ENCODE measurements around the gene SNAPC2.
"Not testable (repeated sequence)": the region's sequence is repeated elsewhere in the genome, so short reads cannot be mapped to it uniquely, and the experiment has no call there.

SNAPC2 gene

GRCh38 chr19:7932930-7933300 lies 12.8 kb downstream of the SNAPC2 start:
- no peak for FAIRE-seq
- no peak for DNase-seq (ENCODE audit: low spot score)

- FAIRE-seq: no peak
- DNase-seq (ENCODE audit: low spot score): no peak
Observed at GRCh38 chr19:7933411-7933810, 13.3 kb downstream of the SNAPC2 start.

- no peak for DNase-seq (ENCODE audit: low spot score)
- no peak for FAIRE-seq
Observed at GRCh38 chr19:7933828-7934725, 13.9 kb downstream of the SNAPC2 start.

- FAIRE-seq (no peak), DNase-seq (ENCODE audit: low spot score) (no peak)
Observed at GRCh38 chr19:7934766-7935165, 14.6 kb downstream of the SNAPC2 start.

- DNase-seq (ENCODE audit: low spot score): no peak
Observed at GRCh38 chr19:7940841-7941240, 20.7 kb downstream of the SNAPC2 start.

GRCh38 chr19:7941895-7942596 lies 21.9 kb downstream of the SNAPC2 start:
- no peak for DNase-seq (ENCODE audit: low spot score)
- no peak for FAIRE-seq

More at GRCh38 chr19:7940841-7941240, 20.7 kb downstream of the SNAPC2 start:
- FAIRE-seq: no peak

GRCh38 chr19:7942981-7943443 lies 22.9 kb downstream of the SNAPC2 start:
- DNase-seq (ENCODE audit: low spot score) (no peak), FAIRE-seq (no peak)

- peak; percentile 97 for FAIRE-seq
- peak; percentile 98 for DNase-seq (ENCODE audit: low spot score)
Observed at GRCh38 chr19:7943444-7944176, 23.5 kb downstream of the SNAPC2 start, which contains the start of gene TIMM44. Gene TIMM44 (minus strand): TSS chr19:7943666. CDS start chr19:7943651, 15 bp downstream.

- DNase-seq (ENCODE audit: low spot score) (peak; percentile 52), FAIRE-seq (peak; percentile 40)
Observed at GRCh38 chr19:7944177-7944761, 24.1 kb downstream of the SNAPC2 start.

GRCh38 chr19:7947939-7948338 lies 27.8 kb downstream of the SNAPC2 start:
- DNase-seq (ENCODE audit: low spot score) (peak; percentile 35), FAIRE-seq (no peak)

GRCh38 chr19:7953060-7953459 lies 32.9 kb downstream of the SNAPC2 start:
- DNase-seq (ENCODE audit: low spot score) (no peak), FAIRE-seq (no peak)

- no peak for DNase-seq (ENCODE audit: low spot score)
- no peak for FAIRE-seq
Observed at GRCh38 chr19:7953576-7953975, 33.4 kb downstream of the SNAPC2 start.

GRCh38 chr19:7955696-7956095 lies 35.6 kb downstream of the SNAPC2 start:
- FAIRE-seq: no peak
- no peak for DNase-seq (ENCODE audit: low spot score)

- no peak for FAIRE-seq
- no peak for DNase-seq (ENCODE audit: low spot score)
Observed at GRCh38 chr19:7959211-7959610, 39.1 kb downstream of the SNAPC2 start.

GRCh38 chr19:7961082-7961481 lies 40.9 kb downstream of the SNAPC2 start:
- DNase-seq (ENCODE audit: low spot score); FAIRE-seq: not testable (repeated sequence)

GRCh38 chr19:7961920-7962626 lies 41.9 kb downstream of the SNAPC2 start:
- FAIRE-seq (no peak), DNase-seq (ENCODE audit: low spot score) (no peak)

- FAIRE-seq (no peak), DNase-seq (ENCODE audit: low spot score) (no peak)
Observed at GRCh38 chr19:7962644-7963268, 42.6 kb downstream of the SNAPC2 start.

- no peak for DNase-seq (ENCODE audit: low spot score)
- no peak for FAIRE-seq
Observed at GRCh38 chr19:7963566-7963965, 43.4 kb downstream of the SNAPC2 start.

GRCh38 chr19:7965259-7965841 lies 45.2 kb downstream of the SNAPC2 start:
- DNase-seq (ENCODE audit: low spot score) (no peak), FAIRE-seq (no peak)
